Activated CD8-positive, alpha-beta memory T cell treated with anti-CD3 and anti-CD28 coated beads for 24 hours (primary cell): ENCODE measurements around the gene SFTPD.
"Not testable (repeated sequence)": the region's sequence is repeated elsewhere in the genome, so short reads cannot be mapped to it uniquely, and the experiment has no call there.

Source experiments
- DNase-seq: peaks from one replicate; pipeline ENCODE4 v3.0.0-alpha.2; 2020

SFTPD gene

DNA sequence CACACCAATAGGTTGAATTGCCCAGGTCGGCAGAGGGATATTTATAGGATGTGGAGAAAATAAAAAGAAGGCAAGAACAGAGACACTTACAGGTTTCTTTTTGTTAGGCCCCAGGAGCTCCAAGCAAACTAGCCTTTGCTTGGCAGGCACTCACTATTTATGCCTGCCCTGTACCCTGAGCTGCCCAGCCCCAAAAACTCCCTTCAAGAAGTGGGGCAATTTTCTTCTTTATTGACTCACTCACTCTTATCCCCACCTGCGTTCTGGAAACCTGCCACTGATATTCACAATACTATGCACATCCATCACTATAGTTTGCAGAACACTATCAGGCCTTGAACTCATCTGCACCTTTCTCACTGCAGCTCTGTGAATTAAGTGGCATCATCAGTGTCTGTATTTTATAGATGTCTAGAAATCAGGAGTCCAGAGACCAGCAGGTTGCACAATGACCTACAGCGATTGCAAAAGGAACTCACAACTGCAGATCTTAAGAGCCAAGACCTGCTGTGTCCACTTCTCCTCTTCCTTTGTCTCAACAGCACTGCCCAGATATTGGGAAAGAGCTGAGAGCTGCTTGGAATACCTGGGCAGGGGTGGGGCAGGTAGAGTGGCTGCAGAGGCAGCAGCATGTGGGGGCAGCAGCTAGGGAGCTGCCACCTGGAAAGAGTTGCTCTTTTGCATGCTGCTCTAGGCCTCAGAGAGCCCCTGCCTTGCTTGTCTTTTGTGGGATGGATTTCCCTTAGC is at the start of gene SFTPD:
SFTPD (minus strand) TSS at position 130 of the 747 bp plus-strand sequence. CDS start 2,446 bp downstream, outside the sequence.
- no peak for DNase-seq

DNA sequence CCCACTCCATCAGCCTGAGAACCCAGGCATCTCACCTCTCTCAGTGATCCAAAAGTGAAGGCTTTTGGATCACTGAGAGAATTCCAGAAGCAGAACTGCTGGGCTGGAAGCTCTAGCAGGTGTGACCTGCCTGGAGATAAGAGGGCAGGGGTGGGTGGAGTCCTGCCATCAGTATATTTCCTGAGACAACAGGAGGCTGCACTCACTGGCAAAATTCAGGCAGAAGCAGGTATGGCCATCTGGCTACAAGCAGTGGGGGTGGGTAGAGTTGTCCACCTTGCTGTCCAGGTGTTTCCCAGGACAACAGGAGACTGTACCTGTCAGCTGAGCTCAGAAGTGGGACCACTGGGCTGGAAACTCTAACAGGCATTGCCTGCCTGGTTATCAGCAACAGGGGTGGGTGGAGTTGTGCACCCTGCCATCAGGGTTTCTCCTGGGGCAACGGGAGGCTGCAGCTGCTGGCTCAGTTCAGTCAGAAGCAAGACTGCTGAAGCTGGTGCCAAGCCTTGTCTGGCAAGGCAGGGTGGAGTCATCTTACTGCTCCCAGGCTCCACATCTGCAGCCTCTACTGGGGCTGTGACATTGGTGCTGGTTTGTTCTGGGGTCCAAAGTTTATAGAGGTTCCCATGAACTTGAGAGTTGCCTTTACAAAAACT is 47.2 kb upstream of the SFTPD start:
- DNase-seq = no peak

DNA sequence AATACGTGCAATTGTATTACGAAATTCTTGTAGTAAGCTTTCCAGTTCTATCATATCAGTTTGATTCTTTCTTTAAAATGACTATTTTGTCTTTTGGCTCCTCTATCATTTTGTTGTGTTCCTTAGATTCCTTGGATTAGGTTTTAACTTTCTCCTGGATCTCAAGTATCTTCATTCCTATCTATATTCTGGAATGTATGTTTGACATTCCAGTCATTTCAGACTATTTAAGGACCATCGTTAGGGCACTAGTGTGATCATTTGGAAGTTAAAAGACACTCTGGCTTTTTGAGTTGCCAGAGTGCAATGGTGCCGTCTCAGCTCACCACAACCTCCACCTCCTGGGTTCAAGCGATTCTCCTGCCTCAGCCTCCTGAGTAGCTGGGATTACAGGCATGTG is 45.7 kb upstream of the SFTPD start:
- DNase-seq = no peak

DNA sequence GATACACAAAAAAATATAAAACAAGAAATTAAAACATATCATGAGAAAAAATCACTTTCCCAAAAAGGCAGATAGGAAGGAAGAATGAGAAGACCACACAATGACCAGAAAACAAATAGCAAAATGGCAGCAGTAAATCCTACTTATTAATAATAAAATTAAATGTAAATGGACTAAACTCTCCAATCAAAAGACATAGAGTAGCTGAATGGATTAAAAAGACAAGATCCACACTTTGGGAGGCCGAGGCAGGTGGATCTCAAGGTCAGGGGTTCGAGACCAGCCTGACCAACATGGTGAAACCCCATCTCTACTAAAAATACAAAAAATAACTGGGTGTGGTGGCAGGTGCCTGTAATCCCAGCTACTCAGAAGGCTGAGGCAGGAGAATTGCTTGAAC is 39.3 kb upstream of the SFTPD start:
- DNase-seq = not testable (repeated sequence)

DNA sequence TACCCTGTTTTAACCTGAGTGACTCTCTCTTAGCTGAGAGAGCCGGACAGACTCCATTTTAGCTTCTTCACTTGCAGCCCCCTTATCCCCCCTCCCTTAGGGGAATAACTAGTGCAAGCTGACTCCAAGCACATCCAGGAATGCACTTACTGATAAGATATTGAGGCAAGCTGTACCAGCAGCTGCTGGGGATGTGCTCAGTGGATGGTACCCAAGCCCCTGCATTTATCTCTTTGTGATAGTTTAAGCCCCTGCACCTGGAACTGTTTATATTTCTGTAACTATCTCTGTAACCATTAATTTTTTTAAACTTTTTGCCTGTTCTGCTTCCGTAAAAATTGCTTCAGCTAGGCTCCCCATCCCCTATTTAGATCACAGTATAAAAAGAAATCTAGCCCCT is 37.8 kb upstream of the SFTPD start:
- not testable (repeated sequence) for DNase-seq

DNA sequence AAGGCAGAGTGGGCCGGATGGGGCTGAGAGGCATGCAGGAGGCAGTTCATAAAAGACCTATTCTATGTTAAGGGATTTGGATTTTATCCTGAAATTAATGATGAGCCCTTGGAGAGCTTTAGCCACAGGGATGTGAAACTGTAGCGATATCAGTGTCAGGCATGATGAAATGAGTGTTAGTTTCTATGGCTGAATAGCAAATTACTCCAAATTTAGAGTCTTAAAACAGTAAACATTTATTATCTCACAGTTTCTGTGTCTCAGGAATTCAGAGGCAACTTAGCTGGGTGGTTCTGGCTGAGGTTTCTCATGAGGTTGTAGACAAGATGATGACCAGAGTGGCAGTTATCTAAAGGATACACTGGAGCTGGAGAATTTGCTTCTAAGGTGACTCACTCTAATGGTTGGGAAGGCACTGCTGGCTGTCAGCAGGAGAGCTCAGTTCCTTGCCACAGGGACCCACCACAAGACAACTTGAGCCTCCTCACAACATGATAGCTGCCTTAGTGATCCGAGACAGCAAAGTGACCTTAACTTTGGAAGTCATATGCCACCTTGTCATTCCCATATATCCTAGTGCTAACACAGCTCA is 36.7 kb upstream of the SFTPD start:
- DNase-seq = no peak

DNA sequence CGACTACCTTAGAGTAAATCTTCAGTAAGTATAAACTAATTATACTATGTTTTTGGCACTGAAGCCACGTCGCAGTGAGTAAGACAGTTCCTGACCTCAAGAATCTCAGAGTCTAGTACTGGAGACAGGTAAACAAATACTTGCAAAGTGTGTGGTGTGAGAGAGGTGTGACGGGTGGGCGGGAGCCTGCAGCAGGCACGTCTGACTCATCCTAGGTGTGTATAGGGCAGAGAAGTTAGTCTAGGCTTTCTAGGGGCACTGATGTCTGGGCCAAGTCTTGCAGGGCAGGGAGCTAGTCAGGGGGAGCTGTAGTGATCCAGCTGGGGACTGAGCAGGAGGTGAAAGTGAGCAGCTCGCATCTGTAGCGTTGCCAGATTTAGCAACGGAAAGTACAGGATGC is 35.9 kb upstream of the SFTPD start:
- DNase-seq = no peak

DNA sequence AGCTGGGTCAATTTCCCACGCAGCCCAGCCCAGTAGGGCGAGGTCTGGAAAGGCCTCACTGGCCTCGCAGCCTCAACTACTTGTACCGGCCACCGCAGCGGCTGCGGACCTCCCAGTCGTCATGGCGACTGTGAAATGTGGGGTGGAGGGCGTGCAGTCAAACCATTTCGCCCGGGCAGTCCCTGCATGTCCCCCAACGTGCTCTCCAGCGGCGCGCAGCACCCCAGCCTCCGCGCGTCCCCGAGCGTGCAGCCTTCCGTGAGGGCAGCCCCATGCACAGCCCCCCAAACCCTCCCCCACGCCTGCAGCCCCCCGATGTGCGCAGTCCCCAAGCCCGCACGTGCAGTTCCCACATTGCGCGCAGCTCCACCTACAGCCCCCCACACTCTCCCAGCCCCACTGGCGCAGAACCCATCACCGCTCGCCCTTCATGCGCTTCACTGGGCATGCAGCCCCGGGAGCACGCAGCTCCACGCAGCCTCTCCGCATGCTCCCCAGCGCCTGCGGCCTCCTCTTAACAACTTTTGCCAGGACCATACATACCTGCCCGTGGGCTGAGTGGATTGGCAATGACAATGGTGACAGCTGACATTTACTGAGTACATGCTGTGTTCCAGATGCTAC is 34.5 kb upstream of the SFTPD start:
- no peak for DNase-seq

DNA sequence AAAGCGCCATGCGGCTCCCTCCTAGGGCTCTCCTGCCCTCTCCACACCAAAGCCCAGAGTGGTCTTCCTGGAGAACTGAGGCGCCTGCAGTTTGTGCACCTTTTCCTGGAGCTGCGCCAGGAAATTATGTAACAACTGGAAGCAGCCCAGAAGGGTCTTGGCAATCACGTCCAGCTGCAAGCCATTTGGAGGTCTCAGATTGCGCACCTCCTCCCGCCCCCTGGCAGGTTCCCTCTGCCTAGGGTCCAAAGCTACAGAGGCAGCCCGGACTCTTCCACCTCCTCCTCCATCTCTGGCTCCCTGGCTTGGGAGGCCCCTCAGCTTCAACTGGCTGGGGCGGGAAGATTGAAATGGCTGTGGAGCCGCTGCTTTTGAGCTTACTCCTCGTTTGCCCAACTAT is 34.0 kb upstream of the SFTPD start:
- DNase-seq = no peak

DNA sequence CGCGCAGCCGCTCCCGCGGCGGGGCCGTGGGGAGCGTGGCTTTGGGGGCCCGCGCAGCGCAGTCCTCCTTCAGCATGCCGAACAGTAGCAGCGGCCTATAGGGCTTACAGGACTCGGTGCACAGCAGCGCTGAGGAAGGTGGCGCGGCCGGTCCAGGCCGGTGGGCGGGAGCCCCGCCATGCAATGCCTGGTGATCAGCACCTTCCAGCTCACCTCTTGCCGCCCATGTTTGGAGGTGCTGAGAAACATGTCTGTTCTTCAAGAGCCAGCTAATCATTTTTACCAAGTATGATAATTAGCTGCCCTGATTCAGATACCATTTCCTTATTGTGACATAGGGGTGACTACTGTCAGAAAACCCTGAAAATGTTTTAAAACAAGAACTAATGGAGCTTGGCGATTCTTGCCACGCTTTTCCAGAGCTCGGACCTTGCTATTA is 33.5 kb upstream of the SFTPD start:
- no peak for DNase-seq

DNA sequence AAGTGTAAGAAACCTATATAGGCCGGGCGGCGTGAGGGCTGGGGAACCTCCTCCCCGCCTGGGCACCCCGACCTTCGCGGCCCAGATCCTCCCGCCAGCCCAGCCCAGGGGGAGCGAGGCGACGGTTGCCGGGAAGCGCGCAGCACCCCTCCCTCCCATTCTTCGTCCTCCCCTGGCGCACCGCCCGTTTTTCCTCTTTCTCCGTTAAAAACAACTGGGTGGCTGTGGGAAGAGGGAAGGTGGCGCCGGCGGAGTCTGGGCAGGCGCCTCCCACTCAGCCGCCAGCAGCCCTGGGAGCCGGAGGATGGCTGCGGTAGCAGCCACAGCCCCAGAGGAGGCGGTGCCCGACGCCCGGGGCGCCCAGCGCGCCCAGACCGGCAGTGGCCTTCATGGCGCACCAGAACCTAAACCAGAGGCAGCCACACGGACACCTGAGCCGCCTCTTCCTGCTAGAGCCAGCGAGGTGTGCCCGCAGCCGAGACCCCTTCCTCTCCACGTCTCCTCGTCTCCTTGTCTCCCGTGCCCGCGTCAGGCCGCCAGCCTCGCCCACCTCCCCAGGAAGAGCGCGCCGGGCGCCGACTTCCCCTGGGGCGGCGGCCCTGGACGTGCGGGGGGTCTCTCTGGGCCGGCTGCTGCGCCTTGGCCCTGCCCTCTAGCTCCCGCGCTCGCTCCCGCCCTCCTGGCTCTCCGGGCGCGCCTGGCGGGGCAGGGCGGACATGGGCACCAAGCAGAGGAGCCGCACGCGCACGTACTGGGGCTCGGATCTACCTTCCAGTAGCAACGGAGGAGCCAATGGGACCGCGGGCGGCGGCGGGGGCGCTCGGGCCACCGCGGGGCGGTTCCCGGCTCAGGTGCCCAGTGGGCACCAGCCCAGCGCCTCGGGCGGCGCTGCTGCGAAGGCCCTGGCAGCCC is 32.8 kb upstream of the SFTPD start:
- DNase-seq = no peak

DNA sequence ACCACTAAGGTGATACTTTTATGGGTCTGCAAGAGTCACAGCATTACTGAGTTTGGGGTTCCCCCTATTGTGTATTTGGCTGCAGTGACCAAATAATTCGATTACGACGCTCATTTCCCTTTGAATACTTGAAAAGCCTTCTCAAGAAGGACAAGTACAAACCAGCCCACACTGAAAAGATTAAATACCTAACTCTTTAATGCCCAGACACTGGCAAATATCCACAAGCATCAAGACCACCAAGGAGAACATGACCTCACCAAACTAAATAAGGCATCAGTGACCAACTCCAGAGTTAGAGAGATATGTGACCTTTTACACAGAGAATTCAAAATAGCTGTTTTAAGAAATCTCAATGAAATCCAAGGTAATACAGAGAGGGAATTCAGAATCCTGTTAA is 31.8 kb upstream of the SFTPD start:
- DNase-seq = no peak

DNA sequence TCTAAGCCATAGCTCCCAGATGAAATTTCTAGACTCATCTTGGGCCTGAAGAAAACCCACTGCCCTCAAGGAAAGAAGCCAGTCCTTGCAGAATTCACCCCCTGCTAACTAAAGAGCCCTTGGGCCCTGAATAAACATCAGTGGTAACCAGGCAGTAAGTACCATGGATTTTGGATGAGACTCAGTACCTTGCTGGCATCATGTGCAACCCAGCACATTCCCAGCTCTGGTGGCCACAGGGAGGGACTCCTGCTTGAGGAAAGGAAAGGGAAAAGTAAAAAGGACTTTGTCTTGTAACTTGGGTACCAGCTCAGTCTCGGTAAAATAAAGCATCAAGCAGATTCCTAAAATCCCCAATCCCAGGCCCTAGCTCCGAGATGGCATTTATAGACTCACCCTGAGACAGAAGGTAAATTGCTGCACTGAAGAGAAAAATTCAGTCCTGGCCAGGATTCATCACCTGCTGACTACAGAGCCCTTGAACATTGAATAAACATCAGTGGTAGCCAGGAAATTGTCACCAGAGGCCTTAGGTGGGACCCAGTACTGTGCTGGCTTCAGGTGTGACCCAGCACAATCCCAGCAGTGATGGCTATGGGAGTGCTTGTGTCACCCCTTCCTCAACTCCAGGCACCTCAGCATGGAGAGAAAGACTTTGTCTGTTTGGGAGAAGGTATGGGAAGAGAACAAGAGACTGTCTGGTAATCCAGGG is 31.2 kb upstream of the SFTPD start:
- no peak for DNase-seq

DNA sequence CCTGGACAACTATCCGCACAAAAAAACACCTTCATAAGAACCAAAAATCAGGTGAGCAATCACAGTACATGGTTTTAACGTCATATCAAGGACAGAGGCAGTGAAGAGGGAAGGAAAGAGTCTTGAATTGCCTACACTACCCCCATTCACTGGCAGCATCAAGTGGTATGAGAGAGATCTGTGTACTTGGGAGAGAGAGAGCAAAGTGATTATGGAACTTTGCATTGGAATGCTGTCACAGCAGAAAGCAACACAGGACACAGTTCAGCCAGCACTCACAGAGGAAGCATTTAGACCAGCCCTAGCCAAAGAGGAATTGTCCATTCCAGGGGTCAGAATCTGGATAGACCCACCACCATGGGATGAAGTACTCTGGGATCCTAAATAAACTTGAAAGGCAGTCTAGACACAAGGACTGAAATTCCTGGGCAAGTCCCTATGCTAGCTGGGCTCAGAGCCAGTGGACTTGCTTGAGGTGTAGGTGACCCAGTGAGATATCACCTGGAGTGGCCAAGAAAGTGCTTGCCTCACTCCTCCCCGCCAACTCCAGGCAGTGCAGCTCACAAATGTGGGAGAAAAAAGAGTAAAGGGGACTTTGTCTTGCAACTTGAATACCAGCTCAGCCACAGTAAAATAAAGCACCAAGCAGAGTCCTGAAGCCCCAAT is 30.5 kb upstream of the SFTPD start:
- no peak for DNase-seq

DNA sequence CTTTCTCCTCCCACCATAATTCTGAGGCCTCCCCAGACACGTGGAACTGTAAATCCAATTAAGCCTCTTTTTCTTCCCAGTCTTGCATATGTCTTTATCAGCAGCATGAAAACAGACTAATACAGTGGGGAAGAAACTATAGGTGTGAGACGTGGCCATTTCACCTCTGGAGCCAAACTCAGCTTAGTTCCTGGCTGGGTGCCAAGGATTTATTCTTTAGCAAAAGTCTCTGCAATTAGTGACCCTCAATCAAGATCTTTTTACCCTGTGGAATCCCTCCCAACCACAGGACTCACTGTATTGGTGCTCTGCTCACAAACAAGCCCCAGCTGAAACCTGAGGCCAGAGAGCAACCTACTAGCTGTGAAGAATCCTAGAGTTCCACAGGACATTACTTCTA is 28.1 kb upstream of the SFTPD start:
- no peak for DNase-seq

DNA sequence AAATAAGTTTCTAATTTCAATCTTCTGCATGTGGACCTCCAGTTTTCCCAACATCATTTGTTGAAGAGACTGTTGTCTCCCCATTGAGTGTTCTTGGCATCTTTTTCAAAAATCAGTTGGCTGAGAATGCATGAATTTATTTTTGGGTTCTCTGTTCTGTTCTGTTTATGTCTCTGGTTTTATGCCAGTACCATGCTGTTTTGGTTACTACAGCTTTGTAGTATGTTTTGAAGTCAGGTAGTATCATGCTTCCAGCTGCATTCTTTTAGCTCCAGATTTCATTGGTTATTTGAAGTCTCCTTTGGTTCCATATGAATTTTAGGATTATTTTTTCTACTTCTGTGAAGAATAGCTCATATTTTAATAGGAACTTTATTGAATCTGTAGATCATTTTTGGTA is 21.2 kb upstream of the SFTPD start:
- DNase-seq = no peak

DNA sequence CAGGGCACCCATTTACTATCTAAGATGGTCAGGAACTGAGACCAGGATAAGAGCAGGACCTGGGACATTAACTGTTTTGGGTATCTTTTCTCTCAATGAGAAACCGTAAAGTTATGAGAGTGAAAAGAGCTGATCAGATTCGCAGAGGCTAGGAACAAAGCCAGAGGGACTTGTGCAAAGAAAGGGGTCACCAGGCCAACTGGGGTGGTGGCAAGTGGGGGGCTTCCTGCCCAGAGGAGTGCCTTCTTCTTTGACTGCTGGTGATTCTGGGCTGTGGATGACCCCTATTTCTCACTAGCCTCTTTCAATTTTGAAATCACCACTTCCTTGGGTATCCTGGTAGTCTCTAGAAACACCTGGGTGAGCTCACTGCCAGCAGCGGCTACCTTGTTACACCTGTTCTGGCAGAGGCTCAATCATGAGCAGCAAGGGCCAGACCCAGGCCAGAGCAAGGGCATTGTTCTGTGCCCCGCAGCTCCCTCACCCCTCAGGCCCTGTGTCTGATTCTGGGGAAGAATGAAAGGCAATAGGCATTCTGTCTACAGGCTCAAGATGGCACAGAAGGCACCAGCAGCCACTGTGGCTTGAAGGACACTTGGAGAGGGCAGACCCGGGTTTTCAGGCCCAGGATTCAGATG is 999 bp downstream of the SFTPD start:
- DNase-seq = peak; percentile 46

DNA sequence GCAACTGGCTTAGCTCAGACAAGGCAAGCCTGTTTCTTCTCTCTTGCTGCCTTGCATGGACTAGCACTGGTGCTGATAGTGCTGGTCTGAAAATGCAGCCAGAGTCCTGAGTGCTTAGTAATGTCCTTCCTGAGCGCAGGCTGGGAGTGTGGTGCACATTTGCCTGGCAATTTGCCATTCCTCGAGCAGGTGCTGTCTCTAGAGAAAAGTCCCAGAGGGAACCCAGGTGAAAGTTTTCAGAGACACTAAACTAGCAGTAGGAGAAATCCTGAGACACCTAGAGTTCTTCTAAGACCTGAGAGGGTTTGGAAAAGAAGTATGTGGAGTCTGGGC is 1.9 kb downstream of the SFTPD start:
- DNase-seq = peak; percentile 42

DNA sequence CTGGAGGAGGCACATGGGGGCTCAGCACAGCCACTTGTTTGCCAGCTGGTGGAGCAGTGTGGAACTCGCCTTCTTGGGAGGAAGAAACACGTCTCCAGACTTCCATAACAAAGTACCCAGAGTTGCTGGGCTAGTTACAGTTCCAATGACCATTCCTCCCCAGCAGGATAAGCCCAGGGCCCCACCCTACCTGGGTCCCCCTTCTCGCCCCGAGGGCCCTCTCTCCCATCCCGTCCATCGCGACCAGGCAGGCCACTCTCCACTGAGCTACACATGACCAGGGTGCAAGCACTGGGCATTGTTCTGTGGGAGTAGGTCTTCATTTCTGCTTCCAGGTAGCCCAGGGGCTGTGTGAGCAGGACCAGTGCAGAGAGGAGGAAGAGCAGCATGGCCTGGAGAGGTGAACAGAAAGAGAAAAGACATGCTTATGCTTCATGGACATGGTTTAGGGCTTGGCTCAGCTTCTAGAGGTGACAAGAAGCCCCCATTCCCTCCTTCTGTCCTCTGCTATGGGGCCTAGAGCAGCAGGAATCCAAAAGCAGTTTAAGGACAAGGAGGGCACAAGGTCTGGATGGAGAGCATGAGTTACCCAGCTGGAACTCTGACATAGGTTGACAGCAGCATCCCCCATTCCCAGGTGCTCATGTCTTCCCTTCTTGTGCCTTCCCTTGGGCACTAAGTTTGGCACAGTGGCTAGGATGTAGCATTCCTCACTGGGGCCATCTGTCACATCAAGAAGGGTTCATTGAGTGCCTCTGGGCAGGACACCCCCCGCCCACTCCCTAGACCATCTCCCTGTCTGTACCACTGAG is 2.4 kb downstream of the SFTPD start:
- DNase-seq = peak; percentile 38
